ENCODE results near the gene TMEM108.

The TMEM108 gene

GRCh38 chr3:133278260-133279043 is 240.3 kb downstream of the TMEM108 start:
- Histone ChIP-seq H3K4me1 (ENCODE audit: control insufficient read depth in 1 of 2, insufficient read depth in 2 of 2, low read length in 2 of 2) (peaks cover 0 to 3% of the 10 kb centered on the region in 2 donors), H3K27ac (ENCODE audit: low read length) (no peak overlapping the region), H3K9me3 (ENCODE audit: control insufficient read depth in 1 of 2, low read length in 2 of 2) (no peaks in the 10 kb centered on the region)

GRCh38 chr3:133280586-133280985 is 242.4 kb downstream of the TMEM108 start:
- peaks cover 0 to 3% of the 10 kb centered on the region in 2 donors for H3K4me1 ChIP-seq (ENCODE audit: control insufficient read depth in 1 of 2, insufficient read depth in 2 of 2, low read length in 2 of 2)
- no peaks in the 10 kb centered on the region for H3K9me3 ChIP-seq (ENCODE audit: control insufficient read depth in 1 of 2, low read length in 2 of 2)
- H3K36me3 ChIP-seq (ENCODE audit: control insufficient read depth in 1 of 2, insufficient read depth in 2 of 2, low read length in 2 of 2) = no peaks in the 10 kb centered on the region
- no peak overlapping the region for H3K27ac ChIP-seq (ENCODE audit: low read length)
- H3K4me3 ChIP-seq (ENCODE audit: low read depth in 1 of 2, low read length in 2 of 2) = no peak overlapping the region
- no peaks in the 10 kb centered on the region for H3K27me3 ChIP-seq (ENCODE audit: low read depth, low read length)

More at GRCh38 chr3:133278260-133279043, 240.3 kb downstream of the TMEM108 start:
- Histone ChIP-seq H3K36me3 (ENCODE audit: control insufficient read depth in 1 of 2, insufficient read depth in 2 of 2, low read length in 2 of 2) (no peaks in the 10 kb centered on the region), H3K4me3 (ENCODE audit: low read depth in 1 of 2, low read length in 2 of 2) (no peak overlapping the region), H3K27me3 (ENCODE audit: low read depth, low read length) (no peaks in the 10 kb centered on the region)

- Histone ChIP-seq H3K27ac (ENCODE audit: low read length) (no peak overlapping the region), H3K4me1 (ENCODE audit: control insufficient read depth in 1 of 2, insufficient read depth in 2 of 2, low read length in 2 of 2) (peaks cover 0 to 3% of the 10 kb centered on the region in 2 donors), H3K27me3 (ENCODE audit: low read depth, low read length) (no peaks in the 10 kb centered on the region), H3K9me3 (ENCODE audit: control insufficient read depth in 1 of 2, low read length in 2 of 2) (no peaks in the 10 kb centered on the region), H3K36me3 (ENCODE audit: control insufficient read depth in 1 of 2, insufficient read depth in 2 of 2, low read length in 2 of 2) (no peaks in the 10 kb centered on the region), H3K4me3 (ENCODE audit: low read depth in 1 of 2, low read length in 2 of 2) (no peak overlapping the region)
Observed at GRCh38 chr3:133282236-133282635, 244.0 kb downstream of the TMEM108 start.

GRCh38 chr3:133283958-133284807 is 246.0 kb downstream of the TMEM108 start:
- Histone ChIP-seq H3K27ac (ENCODE audit: low read length) (no peak overlapping the region), H3K4me1 (ENCODE audit: control insufficient read depth in 1 of 2, insufficient read depth in 2 of 2, low read length in 2 of 2) (no peaks in the 10 kb centered on the region), H3K4me3 (ENCODE audit: low read depth in 1 of 2, low read length in 2 of 2) (no peak overlapping the region), H3K27me3 (ENCODE audit: low read depth, low read length) (no peaks in the 10 kb centered on the region), H3K9me3 (ENCODE audit: control insufficient read depth in 1 of 2, low read length in 2 of 2) (no peaks in the 10 kb centered on the region), H3K36me3 (ENCODE audit: control insufficient read depth in 1 of 2, insufficient read depth in 2 of 2, low read length in 2 of 2) (no peaks in the 10 kb centered on the region)

- no peaks in the 10 kb centered on the region for H3K36me3 ChIP-seq (ENCODE audit: control insufficient read depth in 1 of 2, insufficient read depth in 2 of 2, low read length in 2 of 2)
- no peak overlapping the region for H3K4me3 ChIP-seq (ENCODE audit: low read depth in 1 of 2, low read length in 2 of 2)
- peaks cover 0 to 15% of the 10 kb centered on the region in 2 donors for H3K4me1 ChIP-seq (ENCODE audit: control insufficient read depth in 1 of 2, insufficient read depth in 2 of 2, low read length in 2 of 2)
- H3K9me3 ChIP-seq (ENCODE audit: control insufficient read depth in 1 of 2, low read length in 2 of 2) = no peaks in the 10 kb centered on the region
- no peak overlapping the region for H3K27ac ChIP-seq (ENCODE audit: low read length)
- H3K27me3 ChIP-seq (ENCODE audit: low read depth, low read length) = no peaks in the 10 kb centered on the region
Observed at GRCh38 chr3:133289322-133289721, 251.1 kb downstream of the TMEM108 start.

- no peak overlapping the region for H3K4me3 ChIP-seq (ENCODE audit: low read depth in 1 of 2, low read length in 2 of 2)
- H3K4me1 ChIP-seq (ENCODE audit: control insufficient read depth in 1 of 2, insufficient read depth in 2 of 2, low read length in 2 of 2) = peaks cover 0 to 34% of the 10 kb centered on the region in 2 donors
- no peak overlapping the region for H3K27ac ChIP-seq (ENCODE audit: low read length)
- H3K36me3 ChIP-seq (ENCODE audit: control insufficient read depth in 1 of 2, insufficient read depth in 2 of 2, low read length in 2 of 2) = no peaks in the 10 kb centered on the region
- no peaks in the 10 kb centered on the region for H3K9me3 ChIP-seq (ENCODE audit: control insufficient read depth in 1 of 2, low read length in 2 of 2)
- H3K27me3 ChIP-seq (ENCODE audit: low read depth, low read length) = no peaks in the 10 kb centered on the region
Observed at GRCh38 chr3:133292296-133292695, 254.1 kb downstream of the TMEM108 start.

GRCh38 chr3:133293397-133294110 is 255.4 kb downstream of the TMEM108 start:
- H3K36me3 ChIP-seq (ENCODE audit: control insufficient read depth in 1 of 2, insufficient read depth in 2 of 2, low read length in 2 of 2) = no peaks in the 10 kb centered on the region
- no peaks in the 10 kb centered on the region for H3K9me3 ChIP-seq (ENCODE audit: control insufficient read depth in 1 of 2, low read length in 2 of 2)
- no peak overlapping the region for H3K4me3 ChIP-seq (ENCODE audit: low read depth in 1 of 2, low read length in 2 of 2)
- no peaks in the 10 kb centered on the region for H3K27me3 ChIP-seq (ENCODE audit: low read depth, low read length)
- no peak overlapping the region for H3K27ac ChIP-seq (ENCODE audit: low read length)
- H3K4me1 ChIP-seq (ENCODE audit: control insufficient read depth in 1 of 2, insufficient read depth in 2 of 2, low read length in 2 of 2) = peaks cover 0 to 34% of the 10 kb centered on the region in 2 donors

- no peak overlapping the region for H3K27ac ChIP-seq (ENCODE audit: low read length)
- H3K4me3 ChIP-seq (ENCODE audit: low read depth in 1 of 2, low read length in 2 of 2) = no peak overlapping the region
- H3K9me3 ChIP-seq (ENCODE audit: control insufficient read depth in 1 of 2, low read length in 2 of 2) = no peaks in the 10 kb centered on the region
- H3K36me3 ChIP-seq (ENCODE audit: control insufficient read depth in 1 of 2, insufficient read depth in 2 of 2, low read length in 2 of 2) = no peaks in the 10 kb centered on the region
- peaks cover 0 to 34% of the 10 kb centered on the region in 2 donors for H3K4me1 ChIP-seq (ENCODE audit: control insufficient read depth in 1 of 2, insufficient read depth in 2 of 2, low read length in 2 of 2)
- no peaks in the 10 kb centered on the region for H3K27me3 ChIP-seq (ENCODE audit: low read depth, low read length)
Observed at GRCh38 chr3:133294253-133294652, 256.1 kb downstream of the TMEM108 start.

- H3K4me3 ChIP-seq (ENCODE audit: low read depth in 1 of 2, low read length in 2 of 2) = no peak overlapping the region
- peaks cover 0 to 34% of the 10 kb centered on the region in 2 donors for H3K4me1 ChIP-seq (ENCODE audit: control insufficient read depth in 1 of 2, insufficient read depth in 2 of 2, low read length in 2 of 2)
- no peak overlapping the region for H3K27ac ChIP-seq (ENCODE audit: low read length)
- no peaks in the 10 kb centered on the region for H3K27me3 ChIP-seq (ENCODE audit: low read depth, low read length)
- no peaks in the 10 kb centered on the region for H3K9me3 ChIP-seq (ENCODE audit: control insufficient read depth in 1 of 2, low read length in 2 of 2)
- no peaks in the 10 kb centered on the region for H3K36me3 ChIP-seq (ENCODE audit: control insufficient read depth in 1 of 2, insufficient read depth in 2 of 2, low read length in 2 of 2)
Observed at GRCh38 chr3:133295199-133295901, 257.2 kb downstream of the TMEM108 start.

GRCh38 chr3:133295944-133296917 is 258.0 kb downstream of the TMEM108 start:
- Histone ChIP-seq H3K4me1 (ENCODE audit: control insufficient read depth in 1 of 2, insufficient read depth in 2 of 2, low read length in 2 of 2) (peaks cover 0 to 34% of the 10 kb centered on the region in 2 donors), H3K27me3 (ENCODE audit: low read depth, low read length) (no peaks in the 10 kb centered on the region), H3K36me3 (ENCODE audit: control insufficient read depth in 1 of 2, insufficient read depth in 2 of 2, low read length in 2 of 2) (no peaks in the 10 kb centered on the region), H3K4me3 (ENCODE audit: low read depth in 1 of 2, low read length in 2 of 2) (no peak overlapping the region), H3K9me3 (ENCODE audit: control insufficient read depth in 1 of 2, low read length in 2 of 2) (no peaks in the 10 kb centered on the region), H3K27ac (ENCODE audit: low read length) (peak overlapping the region; percentile 11)

All from muscle layer of duodenum (tissue), 2 donors.